NK-92 (cell line): ENCODE measurements around the gene CRCP.

ENCODE experiments used
- DNase-seq: peaks from one replicate; lab custom pipeline; 2025; ENCODE audit not compliant: unreplicated experiment; lab: John Stamatoyannopoulos, UW

CRCP gene

GRCh38 chr7:66186991-66187390 is 72.3 kb downstream of the CRCP start:
- no peak for DNase-seq

- no peak for DNase-seq
Observed at GRCh38 chr7:66187905-66188304, 73.3 kb downstream of the CRCP start.

- DNase-seq, result no peak
Observed at GRCh38 chr7:66188645-66189044, 74.0 kb downstream of the CRCP start.

- no peak for DNase-seq
Observed at GRCh38 chr7:66189695-66190503, 75.3 kb downstream of the CRCP start.

GRCh38 chr7:66190504-66190857 is 75.8 kb downstream of the CRCP start:
- no peak for DNase-seq

GRCh38 chr7:66193146-66193725 is 78.6 kb downstream of the CRCP start:
- no peak for DNase-seq

GRCh38 chr7:66198469-66198868 is 83.8 kb downstream of the CRCP start:
- DNase-seq, result no peak

- no peak for DNase-seq
Observed at GRCh38 chr7:66198956-66199355, 84.3 kb downstream of the CRCP start.

- DNase-seq, result no peak
Observed at GRCh38 chr7:66202441-66202840, 87.8 kb downstream of the CRCP start.
